Colonic mucosa (tissue), 4 donors: Measurements from ENCODE around the gene ELF5. TPM values are rescaled to one million over a fixed set of nuclear protein-coding genes. Genes with fewer than 3 reads are reported as not detected.

ENCODE experiments used
- DNase-seq: peaks from one replicate; pipeline ENCODE4 v3.0.0-alpha.2; 2020
- H3K27ac ChIP-seq: fragments of 200-600 bp; one replicate; pipeline ENCODE4 v1.8.0; 2021
- H3K27me3 ChIP-seq: fragments of 200-600 bp; one replicate; pipeline ENCODE4 v1.8.0; 2021
- H3K36me3 ChIP-seq: fragments of 200-600 bp; one replicate; pipeline ENCODE4 v1.8.0; 2021
- H3K4me1 ChIP-seq: fragments of 200-600 bp; one replicate; pipeline ENCODE4 v1.8.0; 2021; ENCODE audit warnings: mild to moderate bottlenecking
- H3K4me3 ChIP-seq: fragments of 200-600 bp; one replicate; pipeline ENCODE4 v1.8.0; 2021
- H3K9ac ChIP-seq, 2 donors: one replicate each; pipeline ENCODE4 v1.7.0; 2013; ENCODE audit warnings: control low read depth in 2 of 2, low read depth in 2 of 2, low read length in 2 of 2
- H3K9me3 ChIP-seq: fragments of 200-600 bp; one replicate; pipeline ENCODE4 v1.8.0; 2021
- CTCF ChIP-seq: fragments of 200-600 bp; IDR thresholded peaks from one replicate; pipeline ENCODE4 v1.8.0; 2022; ENCODE audit warnings: antibody characterized with exemption, mild to moderate bottlenecking
- intact Hi-C: fragments of 100-400 bp; cut with DNase I; formaldehyde crosslinking; loops from one replicate; pipeline ENCODE4 v1.14.1; 2022
- total RNA-seq, 2 donors: library from RNA; stranded (reverse); fragmentation: NEBNext Ultra II Directional in 1 of 2; extraction: Animal tissue kit (Norgen Biotek cat#: 25700) in 1 of 2; gene quantifications; one replicate each; pipeline ENCODE4 v1.2.1, GENCODE V29; 2021
- donor health status: healthy.
- donor health status: DM: no; HTN: no; CAD: no.
- donor health status: DM: no; HTN: no; CAD: no.

ELF5 gene
- total RNA-seq, 2 donors from 2014 or later, result not detected

- H3K4me1 ChIP-seq, result no peaks in the 10 kb centered on the region
- no peak overlapping the region for H3K27ac ChIP-seq
- no peak overlapping the region for H3K9ac ChIP-seq
- H3K27me3 ChIP-seq, result no peaks in the 10 kb centered on the region
- no peak for TF ChIP-seq CTCF
- intact Hi-C loops, result no loop called here
- no peak overlapping the region for H3K4me3 ChIP-seq
- no peak for DNase-seq
- H3K36me3 ChIP-seq, result no peaks in the 10 kb centered on the region
- H3K9me3 ChIP-seq, result no peaks in the 10 kb centered on the region
Measured at GRCh38 chr11:34433899-34434298, 79.7 kb downstream of the ELF5 start.

GRCh38 chr11:34432822-34433221 is 80.8 kb downstream of the ELF5 start:
- H3K9ac ChIP-seq, result no peak overlapping the region
- H3K36me3 ChIP-seq, result no peaks in the 10 kb centered on the region
- H3K4me3 ChIP-seq, result no peak overlapping the region
- H3K9me3 ChIP-seq, result no peaks in the 10 kb centered on the region
- no peak for DNase-seq
- H3K4me1 ChIP-seq, result no peaks in the 10 kb centered on the region
- no peak for TF ChIP-seq CTCF
- H3K27ac ChIP-seq, result no peak overlapping the region
- intact Hi-C loops, result no loop called here
- no peaks in the 10 kb centered on the region for H3K27me3 ChIP-seq

- Histone ChIP-seq H3K4me3 (no peak overlapping the region), H3K27me3 (no peaks in the 10 kb centered on the region), H3K9me3 (no peaks in the 10 kb centered on the region), H3K9ac (no peak overlapping the region), H3K4me1 (no peaks in the 10 kb centered on the region), H3K36me3 (no peaks in the 10 kb centered on the region), H3K27ac (no peak overlapping the region)
- no peak for DNase-seq
- TF ChIP-seq CTCF, result no peak
- intact Hi-C loops, result no loop called here
Measured at GRCh38 chr11:34431979-34432378, 81.6 kb downstream of the ELF5 start.

Other genes with a start within 250 kb of the ELF5 start
- 10 to 100 TPM in 1 of 2 donors, 1 to 10 TPM in 1; 5.8 to 11.1 TPM for gene ABTB2, start 155.8 kb downstream of the ELF5 start, total RNA-seq
- 10 to 100 TPM; 88.4 to 92.3 TPM for gene CAT, start 74.9 kb downstream of the ELF5 start, total RNA-seq
- 100 to 1,000 TPM; 289 to 316 TPM for gene EHF, start 107.3 kb upstream of the ELF5 start, total RNA-seq